Measurements from ENCODE around the gene SAMD10.
A peak's percentile ranks its signal among the peaks of the same experiment; 100 is the strongest.

The SAMD10 gene

DNA sequence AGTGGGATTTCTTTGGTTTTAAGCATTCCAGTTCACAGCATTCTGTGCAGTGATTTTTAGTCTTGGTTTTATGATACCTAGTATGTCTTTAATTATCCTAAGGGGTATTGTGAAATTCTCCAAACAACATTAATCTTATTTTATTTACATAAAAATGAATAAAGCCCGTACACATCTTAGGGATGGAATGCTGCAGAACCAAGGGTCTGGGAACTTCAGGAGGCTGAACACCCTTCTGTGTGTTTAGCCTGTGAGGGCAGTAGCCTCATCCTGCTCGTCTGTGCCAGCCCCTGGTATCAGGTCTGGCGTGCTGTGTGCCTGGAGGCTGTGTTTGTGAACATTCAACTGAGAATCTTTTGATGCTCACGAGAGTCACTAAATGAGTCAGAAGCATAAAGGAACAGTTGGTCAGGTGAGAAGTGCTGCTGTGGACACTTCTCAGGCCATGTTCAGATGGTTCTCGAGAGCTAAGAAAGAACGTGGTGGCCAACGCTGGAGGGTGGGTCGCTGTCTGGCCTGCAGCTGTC lies 31.3 kb upstream of the SAMD10 start:
- DNase-seq: no peak
- ChIA-PET CTCF (interaction anchor here (1.1 kb wide), 1 partner anchor 27 kb away, joined by 4 read pairs; no protein-coding TSS in a partner anchor), POLR2A (no interaction called here)
- H3K36me3 ChIP-seq (ENCODE audit: control insufficient read depth in 4 of 4, insufficient read depth in 4 of 4, low read length in 3 of 4): peaks cover 25 to 77% (median 61%) of the 10 kb centered on the region in 4 experiments
- H3K27me3 ChIP-seq (replicated peaks in 2 of 5; ENCODE audit: control insufficient read depth in 4 of 5, insufficient read depth in 5 of 5, low read length in 4 of 5): no peaks in the 10 kb centered on the region
- H3K9me3 ChIP-seq (ENCODE audit: control extremely low read depth in 1 of 5, control insufficient read depth in 4 of 5, insufficient read depth in 2 of 5, low read depth in 1 of 5, low read length in 4 of 5): peaks cover 0 to 13% (median 4%) of the 10 kb centered on the region in 5 experiments
- H3K4me3 ChIP-seq (ENCODE audit: control insufficient read depth in 1 of 7, extremely low read depth in 1 of 7, insufficient read depth in 4 of 7, low read depth in 2 of 7, low read length in 6 of 7): no peak overlapping the region
- peaks cover 0 to 7% (median 7%) of the 10 kb centered on the region in 4 experiments for H3K4me1 ChIP-seq (ENCODE audit: control extremely low read depth in 1 of 4, control insufficient read depth in 4 of 4, insufficient read depth in 4 of 4, low read length in 3 of 4)
- H3K27ac ChIP-seq (ENCODE audit: insufficient read depth in 1 of 2, low read depth in 1 of 2, low read length in 2 of 2, poor library complexity in 1 of 2, severe bottlenecking in 2 of 2): no peak overlapping the region
- 96% methylated on average over 7 of the region's 8 CpGs for WGBS (ENCODE audit: insufficient coverage)

DNA sequence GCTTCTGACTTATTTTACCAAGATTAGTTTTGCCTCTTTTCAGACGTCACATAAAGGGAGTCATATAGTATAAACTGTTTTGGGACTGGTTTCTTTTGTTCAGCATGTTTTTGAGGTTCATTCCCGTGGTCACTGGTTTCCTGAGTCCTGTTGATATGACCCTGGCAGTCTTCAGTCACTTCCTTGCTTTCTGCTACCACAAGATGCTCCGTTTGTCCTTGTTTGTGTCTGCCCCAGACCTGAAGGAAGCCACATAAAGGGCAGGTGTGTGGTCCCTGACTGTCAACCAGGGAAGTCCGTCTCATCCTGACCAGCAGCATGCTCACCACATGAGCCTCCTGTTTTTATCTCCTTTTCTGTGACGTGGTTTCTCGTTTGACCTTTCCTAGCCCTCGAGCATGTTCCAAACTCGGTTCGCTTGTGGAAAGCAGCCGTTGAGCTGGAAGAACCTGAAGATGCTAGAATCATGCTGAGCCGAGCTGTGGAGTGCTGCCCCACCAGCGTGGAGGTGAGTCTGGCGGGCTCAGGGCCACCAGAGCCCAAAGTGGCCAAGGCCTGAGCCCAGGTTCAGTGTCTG lies 30.5 kb upstream of the SAMD10 start:
- Histone ChIP-seq H3K4me1 (ENCODE audit: control extremely low read depth in 1 of 4, control insufficient read depth in 4 of 4, insufficient read depth in 4 of 4, low read length in 3 of 4) (peaks cover 0 to 7% (median 7%) of the 10 kb centered on the region in 4 experiments), H3K9me3 (ENCODE audit: control extremely low read depth in 1 of 5, control insufficient read depth in 4 of 5, insufficient read depth in 2 of 5, low read depth in 1 of 5, low read length in 4 of 5) (peaks cover 0 to 13% (median 4%) of the 10 kb centered on the region in 5 experiments), H3K4me3 (ENCODE audit: control insufficient read depth in 1 of 7, extremely low read depth in 1 of 7, insufficient read depth in 4 of 7, low read depth in 2 of 7, low read length in 6 of 7) (no peak overlapping the region), H3K27ac (ENCODE audit: insufficient read depth in 1 of 2, low read depth in 1 of 2, low read length in 2 of 2, poor library complexity in 1 of 2, severe bottlenecking in 2 of 2) (no peak overlapping the region), H3K36me3 (ENCODE audit: control insufficient read depth in 4 of 4, insufficient read depth in 4 of 4, low read length in 3 of 4) (peaks cover 23 to 77% (median 60%) of the 10 kb centered on the region in 4 experiments), H3K27me3 (replicated peaks in 2 of 5; ENCODE audit: control insufficient read depth in 4 of 5, insufficient read depth in 5 of 5, low read length in 4 of 5) (no peaks in the 10 kb centered on the region)
- POLR2A ChIA-PET: interaction anchor here (0.9 kb wide), 1 partner anchor 17 kb away, joined by 4 read pairs; no protein-coding TSS in a partner anchor
- CTCF ChIA-PET: interaction anchor here (1.1 kb wide), 1 partner anchor 28 kb away, joined by 4 read pairs; no protein-coding TSS in a partner anchor
- 76% methylated on average over 11 of the region's 13 CpGs for WGBS (ENCODE audit: insufficient coverage)
- peak in 2 of 3 donors; percentile 25 to 39 for DNase-seq

DNA sequence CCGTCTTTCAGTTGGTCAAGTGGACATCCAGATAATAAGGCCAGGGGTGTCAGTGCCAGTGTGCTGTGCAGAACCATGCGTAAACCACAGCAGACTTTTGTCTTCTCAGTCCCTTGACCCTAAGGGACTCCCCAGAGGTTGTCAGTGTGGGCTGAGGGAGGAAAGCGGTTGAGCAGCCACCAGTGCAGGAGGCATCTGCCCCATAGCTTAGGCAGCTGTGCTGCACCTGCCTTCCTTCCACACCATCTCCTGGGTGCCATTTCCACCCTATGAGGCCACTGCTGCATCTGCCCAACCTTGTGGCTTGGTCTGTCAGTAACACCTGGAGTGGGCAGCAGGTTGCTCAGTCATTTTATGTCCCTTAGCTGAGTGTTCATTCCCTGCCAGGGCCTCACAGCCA lies 27.5 kb upstream of the SAMD10 start:
- Histone ChIP-seq H3K4me1 (ENCODE audit: control extremely low read depth in 1 of 4, control insufficient read depth in 4 of 4, insufficient read depth in 4 of 4, low read length in 3 of 4) (peaks cover 0 to 7% (median 7%) of the 10 kb centered on the region in 4 experiments), H3K9me3 (ENCODE audit: control extremely low read depth in 1 of 5, control insufficient read depth in 4 of 5, insufficient read depth in 2 of 5, low read depth in 1 of 5, low read length in 4 of 5) (peaks cover 0 to 13% (median 4%) of the 10 kb centered on the region in 5 experiments), H3K4me3 (ENCODE audit: control insufficient read depth in 1 of 7, extremely low read depth in 1 of 7, insufficient read depth in 4 of 7, low read depth in 2 of 7, low read length in 6 of 7) (no peak overlapping the region), H3K27ac (ENCODE audit: insufficient read depth in 1 of 2, low read depth in 1 of 2, low read length in 2 of 2, poor library complexity in 1 of 2, severe bottlenecking in 2 of 2) (no peak overlapping the region), H3K27me3 (replicated peaks in 2 of 5; ENCODE audit: control insufficient read depth in 4 of 5, insufficient read depth in 5 of 5, low read length in 4 of 5) (no peaks in the 10 kb centered on the region), H3K36me3 (ENCODE audit: control insufficient read depth in 4 of 4, insufficient read depth in 4 of 4, low read length in 3 of 4) (peaks cover 24 to 78% (median 61%) of the 10 kb centered on the region in 4 experiments)
- POLR2A ChIA-PET: no interaction called here
- no peak for DNase-seq
- 100% methylated on average over 3 of the region's 3 CpGs for WGBS (ENCODE audit: insufficient coverage)
- CTCF ChIA-PET: interaction anchor here (0.8 to 1.6 kb wide), 3 partner anchors 22 to 31 kb away, joined by 3 to 5 read pairs (median 3); partner anchors contain the start of gene SAMD10

DNA sequence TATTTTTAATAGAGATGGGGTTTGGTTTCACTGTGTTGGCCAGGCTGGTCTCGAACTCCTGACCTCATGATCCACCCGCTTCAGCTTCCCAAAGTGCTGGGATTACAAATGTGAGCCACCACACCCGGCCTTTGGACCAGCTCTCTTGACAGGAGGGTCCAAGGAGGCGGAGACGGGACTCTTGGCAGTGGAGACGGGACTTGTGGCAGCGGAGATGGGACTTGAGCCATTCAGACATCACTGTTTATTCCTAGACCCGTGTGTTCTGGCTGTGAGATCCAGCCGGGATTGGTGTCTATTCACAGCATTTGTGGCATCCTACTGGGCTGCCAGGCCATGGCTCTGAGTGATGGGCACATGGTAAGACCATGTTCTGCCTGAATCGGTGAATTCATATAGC lies 27.0 kb upstream of the SAMD10 start:
- WGBS (ENCODE audit: insufficient coverage): 92% methylated on average over 8 of the region's 10 CpGs
- POLR2A ChIA-PET: no interaction called here
- CTCF ChIA-PET: interaction anchor here (0.8 to 1.6 kb wide), 3 partner anchors 22 to 32 kb away, joined by 3 to 5 read pairs (median 3); partner anchors contain the start of gene SAMD10
- Histone ChIP-seq H3K9me3 (ENCODE audit: control extremely low read depth in 1 of 5, control insufficient read depth in 4 of 5, insufficient read depth in 2 of 5, low read depth in 1 of 5, low read length in 4 of 5) (peaks cover 0 to 13% (median 4%) of the 10 kb centered on the region in 5 experiments), H3K4me1 (ENCODE audit: control extremely low read depth in 1 of 4, control insufficient read depth in 4 of 4, insufficient read depth in 4 of 4, low read length in 3 of 4) (peaks cover 0 to 7% (median 7%) of the 10 kb centered on the region in 4 experiments), H3K27me3 (replicated peaks in 2 of 5; ENCODE audit: control insufficient read depth in 4 of 5, insufficient read depth in 5 of 5, low read length in 4 of 5) (no peaks in the 10 kb centered on the region), H3K4me3 (ENCODE audit: control insufficient read depth in 1 of 7, extremely low read depth in 1 of 7, insufficient read depth in 4 of 7, low read depth in 2 of 7, low read length in 6 of 7) (no peak overlapping the region), H3K36me3 (ENCODE audit: control insufficient read depth in 4 of 4, insufficient read depth in 4 of 4, low read length in 3 of 4) (peaks cover 23 to 79% (median 61%) of the 10 kb centered on the region in 4 experiments), H3K27ac (ENCODE audit: insufficient read depth in 1 of 2, low read depth in 1 of 2, low read length in 2 of 2, poor library complexity in 1 of 2, severe bottlenecking in 2 of 2) (no peak overlapping the region)
- no peak for DNase-seq

DNA sequence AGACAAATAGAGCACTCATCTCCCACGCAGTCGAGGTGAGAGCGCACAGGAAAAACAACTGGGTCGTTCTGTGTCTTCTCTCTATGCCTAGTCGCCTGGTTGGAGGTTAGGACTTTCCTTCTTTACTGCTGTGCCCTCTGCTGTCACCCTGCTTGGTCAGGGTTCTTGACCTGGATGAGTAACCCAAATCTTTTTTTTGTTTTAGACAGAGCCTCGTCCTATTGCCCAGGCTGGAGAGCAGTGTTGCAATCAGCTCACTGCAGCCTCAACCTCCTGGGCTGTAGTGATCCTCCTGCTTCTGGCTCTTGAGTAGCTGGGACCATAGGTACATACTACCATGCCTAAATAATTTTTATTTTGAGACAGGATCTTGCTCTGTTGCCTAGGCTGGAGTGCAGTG lies 26.0 kb upstream of the SAMD10 start:
- ChIA-PET CTCF (interaction anchor here (1.6 kb wide), 1 partner anchor 21 kb away, joined by 5 read pairs; no protein-coding TSS in a partner anchor), POLR2A (no interaction called here)
- Histone ChIP-seq H3K27ac (ENCODE audit: insufficient read depth in 1 of 2, low read depth in 1 of 2, low read length in 2 of 2, poor library complexity in 1 of 2, severe bottlenecking in 2 of 2) (no peak overlapping the region), H3K4me1 (ENCODE audit: control extremely low read depth in 1 of 4, control insufficient read depth in 4 of 4, insufficient read depth in 4 of 4, low read length in 3 of 4) (peaks cover 0 to 7% (median 7%) of the 10 kb centered on the region in 4 experiments), H3K9me3 (ENCODE audit: control extremely low read depth in 1 of 5, control insufficient read depth in 4 of 5, insufficient read depth in 2 of 5, low read depth in 1 of 5, low read length in 4 of 5) (peaks cover 0 to 10% (median 0%) of the 10 kb centered on the region in 5 experiments), H3K27me3 (replicated peaks in 2 of 5; ENCODE audit: control insufficient read depth in 4 of 5, insufficient read depth in 5 of 5, low read length in 4 of 5) (no peaks in the 10 kb centered on the region), H3K36me3 (ENCODE audit: control insufficient read depth in 4 of 4, insufficient read depth in 4 of 4, low read length in 3 of 4) (peaks cover 18 to 78% (median 54%) of the 10 kb centered on the region in 4 experiments), H3K4me3 (ENCODE audit: control insufficient read depth in 1 of 7, extremely low read depth in 1 of 7, insufficient read depth in 4 of 7, low read depth in 2 of 7, low read length in 6 of 7) (no peak overlapping the region)
- WGBS (ENCODE audit: insufficient coverage): 94% methylated on average over 6 of the region's 6 CpGs
- DNase-seq: no peak

- DNase-seq: no peak
- Histone ChIP-seq H3K4me3 (ENCODE audit: control insufficient read depth in 1 of 7, extremely low read depth in 1 of 7, insufficient read depth in 4 of 7, low read depth in 2 of 7, low read length in 6 of 7) (no peak overlapping the region), H3K4me1 (ENCODE audit: control extremely low read depth in 1 of 4, control insufficient read depth in 4 of 4, insufficient read depth in 4 of 4, low read length in 3 of 4) (no peaks in the 10 kb centered on the region), H3K9me3 (ENCODE audit: control extremely low read depth in 1 of 5, control insufficient read depth in 4 of 5, insufficient read depth in 2 of 5, low read depth in 1 of 5, low read length in 4 of 5) (peaks cover 0 to 10% (median 0%) of the 10 kb centered on the region in 5 experiments), H3K27me3 (replicated peaks in 2 of 5; ENCODE audit: control insufficient read depth in 4 of 5, insufficient read depth in 5 of 5, low read length in 4 of 5) (no peaks in the 10 kb centered on the region), H3K27ac (ENCODE audit: insufficient read depth in 1 of 2, low read depth in 1 of 2, low read length in 2 of 2, poor library complexity in 1 of 2, severe bottlenecking in 2 of 2) (no peak overlapping the region), H3K36me3 (ENCODE audit: control insufficient read depth in 4 of 4, insufficient read depth in 4 of 4, low read length in 3 of 4) (peaks cover 13 to 82% (median 57%) of the 10 kb centered on the region in 4 experiments)
- POLR2A ChIA-PET: no interaction called here
- 91% methylated on average over 7 of the region's 7 CpGs for WGBS (ENCODE audit: insufficient coverage)
- CTCF ChIA-PET: interaction anchor here (1.1 to 1.5 kb wide), 2 partner anchors 9 to 22 kb away, joined by 3 to 4 read pairs; no protein-coding TSS in a partner anchor
Measured at GRCh38 chr20:64003960-64004725, 24.7 kb upstream of the SAMD10 start.
